G401.6 (cell line): ENCODE measurements around the gene KCNJ12.
"Not testable (repeated sequence)": the region's sequence is repeated elsewhere in the genome, so short reads cannot be mapped to it uniquely, and the experiment has no call there.

ENCODE experiments used
- FAIRE-seq: peaks from 2 replicates; lab custom pipeline; 2012; peaks lifted over from hg19 to GRCh38; lab: Jason Lieb, UNC

KCNJ12 gene

GRCh38 chr17:21422311-21423189 is 46.4 kb downstream of the KCNJ12 start:
- FAIRE-seq = not testable (repeated sequence)

- not testable (repeated sequence) for FAIRE-seq
These were observed 47.0 kb downstream of the KCNJ12 start for GRCh38 chr17:21423190-21423493.

GRCh38 chr17:21424697-21425096 is 48.5 kb downstream of the KCNJ12 start:
- FAIRE-seq = not testable (repeated sequence)

GRCh38 chr17:21425321-21425720 is 49.2 kb downstream of the KCNJ12 start:
- no peak for FAIRE-seq

- FAIRE-seq = no peak
These were observed 49.6 kb downstream of the KCNJ12 start for GRCh38 chr17:21425736-21426135.

- FAIRE-seq = not testable (repeated sequence)
These were observed 50.1 kb downstream of the KCNJ12 start for GRCh38 chr17:21426246-21426645.

GRCh38 chr17:21426876-21427275 is 50.7 kb downstream of the KCNJ12 start:
- FAIRE-seq = not testable (repeated sequence)

GRCh38 chr17:21427727-21428126 is 51.6 kb downstream of the KCNJ12 start:
- FAIRE-seq = not testable (repeated sequence)

- not testable (repeated sequence) for FAIRE-seq
These were observed 52.7 kb downstream of the KCNJ12 start for GRCh38 chr17:21428752-21429424.

- not testable (repeated sequence) for FAIRE-seq
These were observed 53.9 kb downstream of the KCNJ12 start for GRCh38 chr17:21429921-21430628.

GRCh38 chr17:21433971-21434370 is 57.8 kb downstream of the KCNJ12 start:
- not testable (repeated sequence) for FAIRE-seq

GRCh38 chr17:21434976-21435375 is 58.8 kb downstream of the KCNJ12 start:
- not testable (repeated sequence) for FAIRE-seq

- not testable (repeated sequence) for FAIRE-seq
These were observed 60.3 kb downstream of the KCNJ12 start for GRCh38 chr17:21436481-21436880.

- not testable (repeated sequence) for FAIRE-seq
These were observed 61.0 kb downstream of the KCNJ12 start for GRCh38 chr17:21436883-21437836.

- FAIRE-seq = not testable (repeated sequence)
These were observed 62.3 kb downstream of the KCNJ12 start for GRCh38 chr17:21438316-21439014.

- not testable (repeated sequence) for FAIRE-seq
These were observed 62.8 kb downstream of the KCNJ12 start for GRCh38 chr17:21439015-21439336.

GRCh38 chr17:21445091-21445650 is 69.0 kb downstream of the KCNJ12 start:
- no peak for FAIRE-seq

GRCh38 chr17:21447552-21447951 is 71.4 kb downstream of the KCNJ12 start:
- FAIRE-seq = not testable (repeated sequence)

- peak; percentile 6 for FAIRE-seq
These were observed 73.7 kb downstream of the KCNJ12 start for GRCh38 chr17:21449891-21450290.

GRCh38 chr17:21451975-21452374 is 75.8 kb downstream of the KCNJ12 start:
- no peak for FAIRE-seq
